HCT116 (cell line): ENCODE data around the gene TMEM135.

ENCODE experiments used
- EZH2 ChIP-seq: fragments of 200-600 bp; sonication (generic); IDR thresholded peaks from 2 replicates; pipeline ENCODE4 v1.6.1; 2017; ENCODE audit warnings: antibody characterized with exemption, mixed run types
- MAX ChIP-seq: IDR thresholded peaks from 2 replicates; pipeline ENCODE4 v1.6.1; 2012
- POLR2A ChIP-seq: IDR thresholded peaks from 2 replicates; pipeline ENCODE4 v1.7.0; 2011; ENCODE audit warnings: borderline replicate concordance; ENCODE audit not compliant: insufficient read depth, insufficient read length; ENCODE audit errors: extremely low read depth
- POLR2AphosphoS5 ChIP-seq: IDR thresholded peaks from 2 replicates; pipeline ENCODE4 v1.6.1; 2011; ENCODE audit warnings: mild to moderate bottlenecking, low read depth, low read length, moderate library complexity
- REST ChIP-seq: IDR thresholded peaks from 2 replicates; pipeline ENCODE4 v1.6.1; 2012; ENCODE audit warnings: low read depth
- TCF7L2 ChIP-seq: IDR thresholded peaks from 2 replicates; pipeline ENCODE4 v1.7.0; 2011; ENCODE audit warnings: borderline replicate concordance, inconsistent platforms; ENCODE audit not compliant: insufficient read depth, insufficient read length; ENCODE audit errors: extremely low read depth
- ZNF274 ChIP-seq: fragments of 200-500 bp; sonication (Bioruptor generic); IDR thresholded peaks from 2 replicates; pipeline ENCODE4 v1.6.1; 2014; ENCODE audit warnings: mild to moderate bottlenecking, low read depth, low read length, inconsistent platforms
- TF ChIP-seq, protein P1 (sequence below), 3 experiments: fragments of 200-600 bp in 1 of 3; sonication (generic) in 1 of 3; IDR thresholded peaks in 2 of 3; conservative IDR thresholded peaks in 1 of 3; 2 replicates each; pipeline ENCODE4 v1.5.1; 2012 to 2017; ENCODE audit warnings: low read depth in 2 of 3, low read length in 2 of 3, antibody characterized with exemption in 1 of 3, borderline replicate concordance in 1 of 3, control low read depth in 1 of 3, mild to moderate bottlenecking in 1 of 3, mixed read lengths in 1 of 3, mixed run types in 1 of 3, moderate library complexity in 1 of 3; ENCODE audit not compliant: insufficient read depth in 1 of 3

GRCh38 chr11:87176044-87176443 lies 138.3 kb downstream of the TMEM135 start:
- TF ChIP-seq ZNF274 (no peak), POLR2AphosphoS5 (no peak), TCF7L2 (no peak), REST (no peak), EZH2 (no peak), POLR2A (no peak), MAX (peak; percentile 50; the same call in 1 of the 2 replicates)
- TF ChIP-seq, protein P1, sequence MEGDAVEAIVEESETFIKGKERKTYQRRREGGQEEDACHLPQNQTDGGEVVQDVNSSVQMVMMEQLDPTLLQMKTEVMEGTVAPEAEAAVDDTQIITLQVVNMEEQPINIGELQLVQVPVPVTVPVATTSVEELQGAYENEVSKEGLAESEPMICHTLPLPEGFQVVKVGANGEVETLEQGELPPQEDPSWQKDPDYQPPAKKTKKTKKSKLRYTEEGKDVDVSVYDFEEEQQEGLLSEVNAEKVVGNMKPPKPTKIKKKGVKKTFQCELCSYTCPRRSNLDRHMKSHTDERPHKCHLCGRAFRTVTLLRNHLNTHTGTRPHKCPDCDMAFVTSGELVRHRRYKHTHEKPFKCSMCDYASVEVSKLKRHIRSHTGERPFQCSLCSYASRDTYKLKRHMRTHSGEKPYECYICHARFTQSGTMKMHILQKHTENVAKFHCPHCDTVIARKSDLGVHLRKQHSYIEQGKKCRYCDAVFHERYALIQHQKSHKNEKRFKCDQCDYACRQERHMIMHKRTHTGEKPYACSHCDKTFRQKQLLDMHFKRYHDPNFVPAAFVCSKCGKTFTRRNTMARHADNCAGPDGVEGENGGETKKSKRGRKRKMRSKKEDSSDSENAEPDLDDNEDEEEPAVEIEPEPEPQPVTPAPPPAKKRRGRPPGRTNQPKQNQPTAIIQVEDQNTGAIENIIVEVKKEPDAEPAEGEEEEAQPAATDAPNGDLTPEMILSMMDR (IDR thresholded peaks at IDR 0.05 in 2 of 3, conservative IDR thresholded peaks at IDR 0.05 in 1 of 3; ENCODE audit: borderline replicate concordance in 1 of 3, insufficient read depth in 1 of 3, low read depth in 2 of 3, low read length in 2 of 3): no peak
